Activated CD4-positive, alpha-beta T cell treated with anti-CD3 and anti-CD28 coated beads, Interleukin-2, amount 10 ng/mL, durations not matched to agents 7 days and 5 days (primary cell): ENCODE data around the gene IQSEC3. TPM values are rescaled to one million over a fixed set of nuclear protein-coding genes. Genes with fewer than 3 reads are reported as not detected.

ENCODE experiments used
- CTCF ChIA-PET: fragments of 350-600 bp; sonication (Branson Sonifier 250); formaldehyde crosslinking; loops from one replicate; lab custom pipeline; 2021; ENCODE audit warnings: antibody characterized with exemption; lab: Charles Lee
- POLR2A ChIA-PET: fragments of 350-600 bp; sonication (Branson Sonifier 250); formaldehyde crosslinking; loops from one replicate; lab custom pipeline; 2021; ENCODE audit warnings: antibody characterized with exemption; lab: Charles Lee
- DNase-seq: peaks from one replicate; pipeline ENCODE4 v3.0.0-alpha.2; 2020
- H3K27ac Mint-ChIP-seq: one replicate; pipeline ENCODE4 v1.8.0; 2021; ENCODE audit warnings: mild to moderate bottlenecking, moderate library complexity, mixed read lengths
- H3K27me3 Mint-ChIP-seq: one replicate; pipeline ENCODE4 v1.8.0; 2021; ENCODE audit warnings: mixed read lengths
- H3K36me3 Mint-ChIP-seq: one replicate; pipeline ENCODE4 v1.8.0; 2021; ENCODE audit warnings: low read depth, mixed read lengths
- H3K4me1 Mint-ChIP-seq: one replicate; pipeline ENCODE4 v1.8.0; 2021; ENCODE audit warnings: mixed read lengths
- H3K4me3 Mint-ChIP-seq: one replicate; pipeline ENCODE4 v1.8.0; 2021; ENCODE audit warnings: mild to moderate bottlenecking, moderate library complexity, mixed read lengths
- H3K9me3 Mint-ChIP-seq: one replicate; pipeline ENCODE4 v1.8.0; 2021; ENCODE audit warnings: mixed read lengths
- total RNA-seq, 2 experiments: library from RNA; stranded (reverse); gene quantifications; one replicate each; pipeline ENCODE4 v1.2.3, GENCODE V29; 2021

Gene IQSEC3
- total RNA-seq, 2 experiments from 2014 or later: not detected

DNA sequence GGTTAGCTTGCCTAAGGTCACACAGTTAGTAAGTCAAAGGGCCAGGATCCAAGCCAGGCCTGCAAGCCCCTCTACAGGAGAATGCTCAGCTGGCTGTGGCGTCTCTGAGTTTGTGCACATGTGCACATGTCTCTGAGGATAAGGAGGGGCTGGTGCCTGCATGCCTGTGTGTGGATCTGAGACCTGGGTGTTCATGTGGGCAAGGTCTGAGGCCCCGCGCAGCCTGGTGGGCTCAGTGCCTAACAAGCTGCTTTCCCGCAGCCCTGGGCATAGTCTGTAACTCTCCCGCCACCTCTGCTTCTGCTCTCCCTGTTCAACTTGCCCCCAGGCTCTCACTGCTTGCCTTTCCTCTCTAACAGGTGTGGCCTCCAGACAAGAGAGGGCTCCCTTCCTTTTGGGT lies 151.7 kb downstream of the IQSEC3 start:
- Mint-ChIP-seq H3K27ac (no peak overlapping the region), H3K9me3 (no peaks in the 10 kb centered on the region), H3K4me3 (no peak overlapping the region), H3K4me1 (no peaks in the 10 kb centered on the region), H3K27me3 (peaks cover 5% of the 10 kb centered on the region), H3K36me3 (no peaks in the 10 kb centered on the region)
- DNase-seq: no peak
- ChIA-PET CTCF (interaction anchor here (0.6 kb wide), 3 partner anchors 9 to 246 kb away, joined by 3 to 5 read pairs (median 3); no protein-coding TSS in a partner anchor), POLR2A (no interaction called here)

GRCh38 chr12:218728-219590 lies 152.4 kb downstream of the IQSEC3 start:
- H3K36me3 Mint-ChIP-seq: no peaks in the 10 kb centered on the region
- POLR2A ChIA-PET: no interaction called here
- DNase-seq: no peak
- H3K9me3 Mint-ChIP-seq: no peaks in the 10 kb centered on the region
- H3K27me3 Mint-ChIP-seq: peaks cover 1% of the 10 kb centered on the region
- no peak overlapping the region for H3K27ac Mint-ChIP-seq
- no peaks in the 10 kb centered on the region for H3K4me1 Mint-ChIP-seq
- CTCF ChIA-PET: interaction anchor here (0.7 to 1.8 kb wide), 4 partner anchors 14 to 40 kb away, joined by 3 to 6 read pairs (median 4); no protein-coding TSS in a partner anchor
- H3K4me3 Mint-ChIP-seq: no peak overlapping the region

- DNase-seq: peak; percentile 66
- H3K9me3 Mint-ChIP-seq: no peaks in the 10 kb centered on the region
- no peak overlapping the region for H3K4me3 Mint-ChIP-seq
- no peaks in the 10 kb centered on the region for H3K4me1 Mint-ChIP-seq
- no peaks in the 10 kb centered on the region for H3K36me3 Mint-ChIP-seq
- CTCF ChIA-PET: interaction anchor here (0.6 to 1.8 kb wide), 5 partner anchors 13 to 58 kb away, joined by 3 to 6 read pairs (median 4); no protein-coding TSS in a partner anchor
- POLR2A ChIA-PET: no interaction called here
- no peak overlapping the region for H3K27ac Mint-ChIP-seq
- no peaks in the 10 kb centered on the region for H3K27me3 Mint-ChIP-seq
Measured at GRCh38 chr12:219891-220352, 153.4 kb downstream of the IQSEC3 start.

DNA sequence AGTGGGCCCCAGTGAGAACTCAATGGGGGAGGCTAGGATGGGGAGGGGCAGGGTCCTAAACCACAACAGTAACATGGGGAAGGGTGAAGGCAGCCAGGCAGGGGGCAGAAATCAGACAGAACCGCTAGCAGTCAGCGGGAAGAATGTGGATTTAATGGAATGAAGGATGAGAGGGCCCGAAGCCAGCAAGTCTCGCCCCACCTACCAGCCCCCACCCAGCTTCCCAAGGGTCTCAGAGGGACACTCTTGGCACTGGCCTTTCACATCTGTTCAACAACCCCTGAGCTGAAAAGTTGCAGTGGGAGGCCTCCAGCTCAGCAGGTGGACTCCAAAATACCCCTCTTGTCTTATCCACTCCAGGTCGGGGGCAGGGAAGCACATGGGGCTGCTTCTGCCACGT lies 153.9 kb downstream of the IQSEC3 start:
- no peak overlapping the region for H3K27ac Mint-ChIP-seq
- no peak overlapping the region for H3K4me3 Mint-ChIP-seq
- no peaks in the 10 kb centered on the region for H3K27me3 Mint-ChIP-seq
- no peaks in the 10 kb centered on the region for H3K36me3 Mint-ChIP-seq
- DNase-seq: no peak
- POLR2A ChIA-PET: no interaction called here
- CTCF ChIA-PET: interaction anchor here (0.6 to 1.8 kb wide), 2 partner anchors 12 to 59 kb away, joined by 4 to 6 read pairs; no protein-coding TSS in a partner anchor
- no peaks in the 10 kb centered on the region for H3K4me1 Mint-ChIP-seq
- no peaks in the 10 kb centered on the region for H3K9me3 Mint-ChIP-seq

DNA sequence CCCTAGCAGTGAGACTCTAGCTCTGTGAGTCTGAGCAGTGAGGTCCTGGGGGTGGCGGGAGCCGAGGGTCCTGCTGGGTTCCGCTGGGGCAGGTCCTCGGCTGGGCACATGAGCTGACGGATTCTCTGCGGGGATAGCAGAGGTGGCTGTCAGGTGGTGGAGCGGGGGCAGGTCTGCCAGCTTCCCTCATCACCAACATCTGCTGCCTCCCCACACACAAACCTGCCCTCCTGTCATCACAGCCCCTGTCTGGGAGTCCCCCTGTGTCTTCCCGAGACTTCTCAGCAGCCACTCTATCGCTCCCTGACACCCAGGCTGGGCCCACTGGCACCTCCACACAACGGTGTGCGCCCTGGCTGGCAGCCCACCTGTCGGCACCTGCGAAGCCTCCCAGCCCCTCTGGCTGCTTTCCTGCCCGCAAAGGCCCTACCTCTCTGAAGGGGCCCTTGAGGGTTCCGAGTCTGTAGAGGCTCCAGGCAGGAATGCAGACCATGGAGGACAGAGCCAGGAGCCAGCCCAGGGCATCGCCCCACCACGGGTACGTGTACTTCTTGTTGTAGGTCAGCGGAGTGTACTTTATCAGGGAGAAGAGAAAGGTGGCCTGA lies 154.5 kb downstream of the IQSEC3 start:
- POLR2A ChIA-PET: no interaction called here
- Mint-ChIP-seq H3K9me3 (no peaks in the 10 kb centered on the region), H3K4me1 (no peaks in the 10 kb centered on the region)

DNA sequence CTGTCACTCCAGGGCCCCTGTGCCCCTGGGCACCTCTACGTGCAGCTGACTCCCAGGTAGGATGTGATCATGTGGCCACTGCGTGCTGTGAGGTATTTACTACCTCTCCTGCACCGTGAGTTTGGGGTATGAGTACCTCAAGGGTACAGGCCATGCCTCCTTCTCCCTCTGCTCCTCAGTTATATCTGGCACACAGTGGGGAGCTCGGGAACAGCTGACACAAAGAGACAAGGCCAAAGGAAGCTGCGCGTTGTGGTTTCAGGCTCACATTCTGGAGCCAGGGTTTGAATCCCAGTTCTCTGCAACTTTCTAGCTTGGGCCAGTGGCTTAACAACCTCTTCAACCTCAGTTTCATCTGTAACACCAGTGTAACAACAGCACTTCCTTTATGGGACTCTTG lies 155.2 kb downstream of the IQSEC3 start:
- no peaks in the 10 kb centered on the region for H3K9me3 Mint-ChIP-seq
- no peak overlapping the region for H3K27ac Mint-ChIP-seq
- H3K27me3 Mint-ChIP-seq: no peaks in the 10 kb centered on the region
- no peaks in the 10 kb centered on the region for H3K36me3 Mint-ChIP-seq
- no peak overlapping the region for H3K4me3 Mint-ChIP-seq
- ChIA-PET CTCF (interaction anchor here (0.9 kb wide), 1 partner anchor 18 kb away, joined by 3 read pairs; no protein-coding TSS in a partner anchor), POLR2A (no interaction called here)
- H3K4me1 Mint-ChIP-seq: no peaks in the 10 kb centered on the region
- no peak for DNase-seq

More for the DNA sequence above, 154.5 kb downstream of the IQSEC3 start:
- Mint-ChIP-seq H3K36me3 (no peaks in the 10 kb centered on the region), H3K27me3 (no peaks in the 10 kb centered on the region), H3K4me3 (no peak overlapping the region), H3K27ac (no peak overlapping the region)
- DNase-seq: no peak
- CTCF ChIA-PET: interaction anchor here (1.8 kb wide), 1 partner anchor 12 kb away, joined by 6 read pairs; no protein-coding TSS in a partner anchor

DNA sequence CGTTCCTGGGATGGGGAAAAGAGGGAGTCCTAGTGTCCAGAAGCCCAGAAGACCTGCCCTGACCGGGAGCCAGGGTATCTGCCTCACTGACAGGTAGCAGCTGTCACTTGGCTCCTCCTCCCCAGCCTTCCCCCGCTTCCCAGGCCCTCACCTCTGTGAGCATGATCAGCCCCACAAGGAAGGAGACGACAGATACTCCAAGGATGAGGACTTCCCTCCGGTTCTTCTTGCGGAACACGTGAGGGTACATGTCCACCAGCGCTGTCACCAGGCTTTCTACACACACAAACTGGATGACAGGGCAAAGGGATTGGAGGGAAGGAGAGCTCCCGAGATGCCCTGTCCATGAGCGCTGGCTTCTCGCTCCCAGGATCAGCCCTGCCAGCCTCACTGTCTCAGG lies 157.3 kb downstream of the IQSEC3 start:
- Mint-ChIP-seq H3K27ac (no peak overlapping the region), H3K27me3 (no peaks in the 10 kb centered on the region), H3K4me1 (no peaks in the 10 kb centered on the region), H3K36me3 (no peaks in the 10 kb centered on the region), H3K4me3 (no peak overlapping the region), H3K9me3 (no peaks in the 10 kb centered on the region)
- DNase-seq: no peak
- CTCF ChIA-PET: no interaction called here
- POLR2A ChIA-PET: no interaction called here

DNA sequence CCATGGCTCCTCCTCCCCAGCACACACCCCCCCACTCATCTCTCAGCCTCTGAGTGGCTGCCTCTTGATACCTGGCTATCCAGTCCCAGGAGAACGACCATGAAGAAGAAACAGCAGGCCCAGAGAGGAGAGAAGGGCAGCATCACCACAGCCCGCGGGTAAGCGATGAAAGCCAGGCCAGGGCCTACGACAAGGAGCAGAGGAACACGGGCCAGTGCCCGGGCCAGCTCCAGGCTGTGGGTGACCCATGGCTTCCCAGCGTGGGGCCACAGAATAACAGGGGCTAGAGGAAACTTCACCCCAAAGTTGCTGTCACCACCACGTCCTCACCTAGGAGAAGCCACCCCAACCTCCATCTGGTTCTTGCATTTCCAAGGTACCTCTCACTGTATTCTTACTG lies 157.8 kb downstream of the IQSEC3 start:
- DNase-seq: no peak
- Mint-ChIP-seq H3K4me3 (no peak overlapping the region), H3K4me1 (no peaks in the 10 kb centered on the region), H3K27me3 (no peaks in the 10 kb centered on the region), H3K36me3 (no peaks in the 10 kb centered on the region), H3K27ac (no peak overlapping the region), H3K9me3 (no peaks in the 10 kb centered on the region)
- POLR2A ChIA-PET: no interaction called here
- CTCF ChIA-PET: no interaction called here

DNA sequence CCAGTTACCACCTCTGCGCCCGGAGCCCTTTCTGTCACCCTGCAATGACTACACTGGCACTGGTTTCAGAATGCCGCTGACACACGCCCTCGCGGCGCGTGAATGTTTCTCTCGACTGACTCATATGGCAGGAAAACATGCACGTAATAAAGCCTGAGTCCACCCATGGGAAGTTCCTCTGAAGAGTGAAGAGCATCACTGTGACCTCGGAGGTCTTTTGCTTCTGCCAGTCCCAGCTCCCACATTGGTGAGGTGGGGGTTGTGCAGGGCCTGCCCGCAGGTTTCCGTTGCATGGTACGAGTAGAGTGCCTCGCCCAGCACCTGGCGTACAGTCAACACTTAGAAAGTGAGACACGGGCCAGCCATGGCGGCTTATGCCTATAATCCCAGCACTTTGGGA lies 158.4 kb downstream of the IQSEC3 start:
- H3K9me3 Mint-ChIP-seq: no peaks in the 10 kb centered on the region

DNA sequence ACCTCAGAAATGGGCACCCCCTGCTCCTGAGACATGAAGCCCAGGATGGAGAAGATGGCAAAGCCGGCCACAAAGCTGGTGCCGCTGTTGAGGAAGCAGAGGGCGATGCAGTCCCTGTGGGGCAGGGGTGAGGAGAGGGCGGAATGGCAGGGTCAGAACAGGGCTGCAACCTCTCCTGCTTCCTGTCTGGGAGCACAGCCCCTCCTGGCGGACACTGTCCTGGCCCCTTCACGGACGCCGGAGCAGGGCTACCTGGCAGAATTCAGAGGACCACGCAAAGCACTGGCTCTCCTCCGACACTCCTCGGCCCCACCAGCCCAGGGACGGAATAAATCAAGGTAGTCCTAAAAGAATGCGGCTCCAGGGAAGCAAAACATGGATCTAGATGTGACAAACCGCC lies 159.8 kb downstream of the IQSEC3 start:
- ChIA-PET CTCF (no interaction called here), POLR2A (no interaction called here)
- Mint-ChIP-seq H3K27me3 (no peaks in the 10 kb centered on the region), H3K27ac (no peak overlapping the region), H3K9me3 (no peaks in the 10 kb centered on the region), H3K36me3 (no peaks in the 10 kb centered on the region), H3K4me1 (no peaks in the 10 kb centered on the region), H3K4me3 (no peak overlapping the region)
- no peak for DNase-seq

More for the DNA sequence above, 158.4 kb downstream of the IQSEC3 start:
- no peaks in the 10 kb centered on the region for H3K27me3 Mint-ChIP-seq
- no peak for DNase-seq
- no peak overlapping the region for H3K4me3 Mint-ChIP-seq
- H3K4me1 Mint-ChIP-seq: no peaks in the 10 kb centered on the region
- no peak overlapping the region for H3K27ac Mint-ChIP-seq
- CTCF ChIA-PET: no interaction called here
- POLR2A ChIA-PET: no interaction called here
- no peaks in the 10 kb centered on the region for H3K36me3 Mint-ChIP-seq

GRCh38 chr12:227286-227915 lies 160.8 kb downstream of the IQSEC3 start:
- POLR2A ChIA-PET: no interaction called here
- no peak for DNase-seq
- Mint-ChIP-seq H3K36me3 (no peaks in the 10 kb centered on the region), H3K27me3 (no peaks in the 10 kb centered on the region), H3K4me3 (no peak overlapping the region), H3K9me3 (no peaks in the 10 kb centered on the region), H3K4me1 (no peaks in the 10 kb centered on the region), H3K27ac (no peak overlapping the region)
- CTCF ChIA-PET: interaction anchor here (0.6 kb wide), 1 partner anchor 9 kb away, joined by 5 read pairs; no protein-coding TSS in a partner anchor
